GM23338 (cell line): Measurements from ENCODE around the gene PTGIS. TPM values are rescaled to one million over a fixed set of nuclear protein-coding genes. Genes with fewer than 3 reads are reported as not detected.

Experiments used
- ATAC-seq: fragments of 200-7000 bp; cut with Tn5 transposase; 3 replicates; pipeline ENCODE4 v1.9.1; 2020
- DNase-seq: peaks from one replicate; pipeline ENCODE4 v3.0.0-alpha.2; 2015; ENCODE audit warnings: low spot score
- H2AFZ ChIP-seq: fragments of 200-600 bp; sonication (generic); 2 replicates; pipeline ENCODE4 v1.8.0; 2016; ENCODE audit warnings: antibody characterized with exemption, mild to moderate bottlenecking, moderate library complexity
- H3F3A ChIP-seq: fragments of 200-600 bp; sonication (generic); replicated peaks from 2 replicates; pipeline ENCODE4 v1.8.0; 2017; ENCODE audit warnings: antibody characterized with exemption, mixed run types, low read depth
- H3K27ac ChIP-seq: fragments of 200-600 bp; sonication (generic); 2 replicates; pipeline ENCODE4 v1.6.1; 2016; ENCODE audit warnings: low read depth
- H3K27me3 ChIP-seq: fragments of 200-600 bp; sonication (generic); 2 replicates; pipeline ENCODE4 v1.8.0; 2016; ENCODE audit warnings: mild to moderate bottlenecking, mixed run types, moderate library complexity; ENCODE audit not compliant: insufficient read depth
- H3K36me3 ChIP-seq: fragments of 200-600 bp; sonication (generic); 2 replicates; pipeline ENCODE4 v1.8.0; 2016; ENCODE audit warnings: mild to moderate bottlenecking; ENCODE audit not compliant: insufficient read depth
- H3K4me1 ChIP-seq: fragments of 200-600 bp; sonication (generic); 2 replicates; pipeline ENCODE4 v1.8.0; 2016; ENCODE audit warnings: mild to moderate bottlenecking, moderate library complexity; ENCODE audit not compliant: insufficient read depth
- H3K4me2 ChIP-seq: fragments of 200-600 bp; sonication (generic); 2 replicates; pipeline ENCODE4 v1.7.1; 2017; ENCODE audit warnings: mixed run types
- H3K4me3 ChIP-seq: fragments of 200-600 bp; sonication (generic); 2 replicates; pipeline ENCODE4 v1.6.1; 2016; ENCODE audit warnings: mixed run types
- H3K79me2 ChIP-seq: fragments of 200-600 bp; sonication (generic); replicated peaks from 2 replicates; pipeline ENCODE4 v1.8.0; 2017; ENCODE audit warnings: mild to moderate bottlenecking; ENCODE audit not compliant: insufficient read depth
- H3K9me2 ChIP-seq: fragments of 200-600 bp; sonication (generic); 2 replicates; pipeline ENCODE4 v1.8.0; 2017; ENCODE audit not compliant: insufficient read depth
- H4K20me1 ChIP-seq: fragments of 200-600 bp; sonication (generic); replicated peaks from 2 replicates; pipeline ENCODE4 v1.8.0; 2017; ENCODE audit warnings: mild to moderate bottlenecking; ENCODE audit not compliant: insufficient read depth
- H3K27ac Mint-ChIP-seq: 2 replicates; pipeline ENCODE4 v1.8.0; 2020; ENCODE audit warnings: inconsistent platforms, mild to moderate bottlenecking, moderate library complexity, mixed read lengths
- H3K27me3 Mint-ChIP-seq: 3 replicates; pipeline ENCODE4 v1.8.0; 2022; ENCODE audit warnings: low read depth, mild to moderate bottlenecking, moderate library complexity, mixed read lengths, inconsistent platforms; ENCODE audit not compliant: insufficient read depth, poor library complexity
- H3K36me3 Mint-ChIP-seq: 3 replicates; pipeline ENCODE4 v1.8.0; 2021; ENCODE audit warnings: low read depth, mild to moderate bottlenecking, inconsistent platforms, moderate library complexity, mixed read lengths
- H3K4me1 Mint-ChIP-seq: 3 replicates; pipeline ENCODE4 v1.8.0; 2020; ENCODE audit warnings: mild to moderate bottlenecking, inconsistent platforms, mixed read lengths
- H3K4me3 Mint-ChIP-seq: 3 replicates; pipeline ENCODE4 v1.8.0; 2021; ENCODE audit warnings: moderate library complexity, mild to moderate bottlenecking, inconsistent platforms, mixed read lengths
- H3K9me3 Mint-ChIP-seq: 3 replicates; pipeline ENCODE4 v1.8.0; 2020; ENCODE audit warnings: moderate library complexity, mild to moderate bottlenecking, inconsistent platforms, mixed read lengths
- EZH2 ChIP-seq: fragments of 200-600 bp; sonication (generic); IDR thresholded peaks from one replicate; pipeline ENCODE4 v1.8.0; 2017; ENCODE audit warnings: antibody characterized with exemption, mild to moderate bottlenecking, low read depth; ENCODE audit not compliant: unreplicated experiment
- EZH2phosphoT487 ChIP-seq: fragments of 200-600 bp; sonication (generic); IDR thresholded peaks from one replicate; pipeline ENCODE4 v1.8.1; 2018; ENCODE audit warnings: antibody characterized with exemption; ENCODE audit not compliant: unreplicated experiment
- JUNB ChIP-seq: IDR thresholded peaks from one replicate; pipeline ENCODE4 v1.6.1; 2016; ENCODE audit warnings: antibody characterized with exemption; ENCODE audit not compliant: unreplicated experiment
- NANOG ChIP-seq: IDR thresholded peaks from 2 replicates; pipeline ENCODE4 v1.6.1; 2016; ENCODE audit warnings: antibody characterized with exemption, borderline replicate concordance
- POLR2AphosphoS5 ChIP-seq: IDR thresholded peaks from 2 replicates; pipeline ENCODE4 v1.6.1; 2016; ENCODE audit warnings: antibody characterized with exemption, low read depth
- REST ChIP-seq: IDR thresholded peaks from one replicate; pipeline ENCODE4 v1.6.1; 2018; ENCODE audit warnings: antibody characterized with exemption; ENCODE audit not compliant: unreplicated experiment
- STAT1 ChIP-seq: IDR thresholded peaks from one replicate; pipeline ENCODE4 v1.6.1; 2016; ENCODE audit warnings: antibody characterized with exemption; ENCODE audit not compliant: unreplicated experiment
- ZNF114 ChIP-seq: fragments of 250-450 bp; sonication (Bioruptor Pico); IDR thresholded peaks from 2 replicates; pipeline ENCODE4 v1.5.0; 2020; ENCODE audit warnings: mild to moderate bottlenecking, moderate library complexity
- ZNF331 ChIP-seq: fragments of 250-450 bp; sonication (Bioruptor Pico); IDR thresholded peaks from 2 replicates; pipeline ENCODE4 v1.5.0; 2020; ENCODE audit warnings: low read depth, mild to moderate bottlenecking, moderate library complexity
- polyA plus RNA-seq: library from polyadenylated mRNA; unstranded; fragments of >200 nt; fragmentation: Nextera tagmentation; extraction: Ambion mirVana; gene quantifications from 2 replicates; pipeline ENCODE4 v1.2.1, GENCODE V29; 2016
- total RNA-seq: library from RNA; depleted of rRNA; stranded (reverse); fragments of >200 nt; shearing (Covaris generic); gene quantifications from 2 replicates; pipeline ENCODE4 v1.2.3, GENCODE V29; 2014
- TF ChIP-seq, protein P1 (sequence below): fragments of 250-450 bp; sonication (Bioruptor Pico); IDR thresholded peaks from 2 replicates; pipeline ENCODE4 v1.5.0; 2020; ENCODE audit warnings: mild to moderate bottlenecking, moderate library complexity
- TF ChIP-seq, protein P2 (sequence below), 2 experiments: fragments of 200-600 bp in 1 of 2; sonication (generic) in 1 of 2; conservative IDR thresholded peaks; 2 replicates each; pipeline versions ENCODE4 v1.5.1 to v1.6.1; 2016 to 2017; ENCODE audit warnings: antibody characterized with exemption in 2 of 2, low read depth in 2 of 2, mild to moderate bottlenecking in 2 of 2, moderate library complexity in 1 of 2

The PTGIS gene
- total and polyA plus RNA-seq, 2 experiments from 2014 or later: 6.6 to 28.7 TPM

DNA sequence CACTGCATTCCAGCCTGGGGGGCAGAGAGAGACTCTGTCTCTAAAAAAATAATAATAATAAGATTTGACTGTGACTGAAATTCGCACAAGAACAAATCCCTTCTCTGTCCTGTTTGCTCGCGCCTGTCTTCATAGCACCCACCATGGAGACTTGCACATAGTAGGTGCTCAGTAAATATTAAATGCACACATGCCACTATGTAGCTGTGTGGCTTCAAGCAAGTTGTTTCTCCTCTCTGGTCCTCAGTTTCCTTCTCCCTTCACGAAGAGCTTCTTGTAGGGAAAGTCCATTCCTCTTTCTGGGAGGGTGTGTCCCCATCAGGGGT lies 15.4 kb upstream of the PTGIS start (continued):
- TF ChIP-seq, protein P1, sequence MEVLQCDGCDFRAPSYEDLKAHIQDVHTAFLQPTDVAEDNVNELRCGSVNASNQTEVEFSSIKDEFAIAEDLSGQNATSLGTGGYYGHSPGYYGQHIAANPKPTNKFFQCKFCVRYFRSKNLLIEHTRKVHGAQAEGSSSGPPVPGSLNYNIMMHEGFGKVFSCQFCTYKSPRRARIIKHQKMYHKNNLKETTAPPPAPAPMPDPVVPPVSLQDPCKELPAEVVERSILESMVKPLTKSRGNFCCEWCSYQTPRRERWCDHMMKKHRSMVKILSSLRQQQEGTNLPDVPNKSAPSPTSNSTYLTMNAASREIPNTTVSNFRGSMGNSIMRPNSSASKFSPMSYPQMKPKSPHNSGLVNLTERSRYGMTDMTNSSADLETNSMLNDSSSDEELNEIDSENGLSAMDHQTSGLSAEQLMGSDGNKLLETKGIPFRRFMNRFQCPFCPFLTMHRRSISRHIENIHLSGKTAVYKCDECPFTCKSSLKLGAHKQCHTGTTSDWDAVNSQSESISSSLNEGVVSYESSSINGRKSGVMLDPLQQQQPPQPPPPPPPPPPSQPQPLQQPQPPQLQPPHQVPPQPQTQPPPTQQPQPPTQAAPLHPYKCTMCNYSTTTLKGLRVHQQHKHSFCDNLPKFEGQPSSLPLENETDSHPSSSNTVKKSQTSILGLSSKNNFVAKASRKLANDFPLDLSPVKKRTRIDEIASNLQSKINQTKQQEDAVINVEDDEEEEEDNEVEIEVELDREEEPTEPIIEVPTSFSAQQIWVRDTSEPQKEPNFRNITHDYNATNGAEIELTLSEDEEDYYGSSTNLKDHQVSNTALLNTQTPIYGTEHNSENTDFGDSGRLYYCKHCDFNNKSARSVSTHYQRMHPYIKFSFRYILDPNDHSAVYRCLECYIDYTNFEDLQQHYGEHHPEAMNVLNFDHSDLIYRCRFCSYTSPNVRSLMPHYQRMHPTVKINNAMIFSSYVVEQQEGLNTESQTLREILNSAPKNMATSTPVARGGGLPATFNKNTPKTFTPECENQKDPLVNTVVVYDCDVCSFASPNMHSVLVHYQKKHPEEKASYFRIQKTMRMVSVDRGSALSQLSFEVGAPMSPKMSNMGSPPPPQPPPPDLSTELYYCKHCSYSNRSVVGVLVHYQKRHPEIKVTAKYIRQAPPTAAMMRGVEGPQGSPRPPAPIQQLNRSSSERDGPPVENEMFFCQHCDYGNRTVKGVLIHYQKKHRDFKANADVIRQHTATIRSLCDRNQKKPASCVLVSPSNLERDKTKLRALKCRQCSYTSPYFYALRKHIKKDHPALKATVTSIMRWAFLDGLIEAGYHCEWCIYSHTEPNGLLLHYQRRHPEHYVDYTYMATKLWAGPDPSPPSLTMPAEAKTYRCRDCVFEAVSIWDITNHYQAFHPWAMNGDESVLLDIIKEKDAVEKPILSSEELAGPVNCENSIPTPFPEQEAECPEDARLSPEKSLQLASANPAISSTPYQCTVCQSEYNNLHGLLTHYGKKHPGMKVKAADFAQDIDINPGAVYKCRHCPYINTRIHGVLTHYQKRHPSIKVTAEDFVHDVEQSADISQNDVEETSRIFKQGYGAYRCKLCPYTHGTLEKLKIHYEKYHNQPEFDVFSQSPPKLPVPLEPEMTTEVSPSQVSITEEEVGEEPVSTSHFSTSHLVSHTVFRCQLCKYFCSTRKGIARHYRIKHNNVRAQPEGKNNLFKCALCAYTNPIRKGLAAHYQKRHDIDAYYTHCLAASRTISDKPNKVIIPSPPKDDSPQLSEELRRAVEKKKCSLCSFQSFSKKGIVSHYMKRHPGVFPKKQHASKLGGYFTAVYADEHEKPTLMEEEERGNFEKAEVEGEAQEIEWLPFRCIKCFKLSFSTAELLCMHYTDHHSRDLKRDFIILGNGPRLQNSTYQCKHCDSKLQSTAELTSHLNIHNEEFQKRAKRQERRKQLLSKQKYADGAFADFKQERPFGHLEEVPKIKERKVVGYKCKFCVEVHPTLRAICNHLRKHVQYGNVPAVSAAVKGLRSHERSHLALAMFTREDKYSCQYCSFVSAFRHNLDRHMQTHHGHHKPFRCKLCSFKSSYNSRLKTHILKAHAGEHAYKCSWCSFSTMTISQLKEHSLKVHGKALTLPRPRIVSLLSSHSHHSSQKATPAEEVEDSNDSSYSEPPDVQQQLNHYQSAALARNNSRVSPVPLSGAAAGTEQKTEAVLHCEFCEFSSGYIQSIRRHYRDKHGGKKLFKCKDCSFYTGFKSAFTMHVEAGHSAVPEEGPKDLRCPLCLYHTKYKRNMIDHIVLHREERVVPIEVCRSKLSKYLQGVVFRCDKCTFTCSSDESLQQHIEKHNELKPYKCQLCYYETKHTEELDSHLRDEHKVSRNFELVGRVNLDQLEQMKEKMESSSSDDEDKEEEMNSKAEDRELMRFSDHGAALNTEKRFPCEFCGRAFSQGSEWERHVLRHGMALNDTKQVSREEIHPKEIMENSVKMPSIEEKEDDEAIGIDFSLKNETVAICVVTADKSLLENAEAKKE: no peak
- TF ChIP-seq STAT1 (no peak), EZH2 (no peak), NANOG (no peak), POLR2AphosphoS5 (no peak)

DNA sequence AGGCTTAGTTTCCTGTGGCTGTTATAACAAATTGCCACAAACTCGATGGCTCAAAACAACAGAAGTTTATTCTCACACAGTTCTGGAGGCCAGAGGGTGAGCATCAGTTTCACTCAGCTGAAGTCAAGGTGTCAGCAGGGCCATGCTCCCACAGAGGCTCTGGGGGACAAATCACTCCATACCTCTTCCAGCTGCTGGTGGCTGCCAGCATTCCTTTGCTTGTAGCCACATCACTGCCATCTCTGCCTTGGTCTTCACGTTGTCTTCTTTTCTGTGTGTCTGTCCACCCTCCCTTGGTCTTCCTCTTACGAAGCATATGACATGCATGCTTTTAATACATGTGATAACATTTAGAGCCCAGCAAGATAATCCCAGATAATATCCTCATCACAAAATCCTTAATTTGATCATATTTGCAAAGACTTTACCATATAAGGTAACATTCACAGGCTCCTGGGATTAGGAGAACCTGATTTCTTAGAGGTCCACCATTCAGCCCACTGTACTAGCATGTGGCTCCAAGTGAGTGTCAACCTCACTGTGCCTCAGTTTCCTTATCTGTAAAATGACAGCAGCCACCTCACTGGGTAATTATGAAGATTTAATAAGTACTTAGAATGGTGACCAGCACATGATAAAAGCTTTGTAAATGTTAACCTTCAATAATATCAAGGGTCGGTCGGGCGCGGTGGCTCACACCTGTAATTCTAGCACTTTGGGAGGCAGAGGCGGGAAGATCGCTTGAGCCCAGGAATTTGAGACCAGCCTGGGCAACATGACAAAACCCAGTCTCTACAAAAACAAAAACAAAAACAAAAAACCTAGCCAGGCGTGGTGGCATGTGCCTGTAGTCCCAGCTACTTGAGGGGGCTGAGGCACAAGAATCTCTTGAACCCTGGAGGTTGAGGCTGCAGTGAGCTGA lies 14.7 kb upstream of the PTGIS start:
- Histone ChIP-seq H3K4me2 (no peak overlapping the region), H3K4me1 (peaks cover 9% of the 10 kb centered on the region), H3K4me3 (no peak overlapping the region), H3K79me2 (no peaks in the 10 kb centered on the region), H3F3A (no peaks in the 10 kb centered on the region; the same call in 1 of the 2 replicates), H3K36me3 (no peaks in the 10 kb centered on the region), H3K27me3 (no peaks in the 10 kb centered on the region), H3K27ac (no peak overlapping the region), H2AFZ (no peak overlapping the region), H4K20me1 (no peaks in the 10 kb centered on the region), H3K9me2 (no peaks in the 10 kb centered on the region)
- H3K27me3 Mint-ChIP-seq: peaks cover 5% of the 10 kb centered on the region
- DNase-seq: no peak
- H3K27ac Mint-ChIP-seq: no peak overlapping the region
- peaks cover 7% of the 10 kb centered on the region for H3K9me3 Mint-ChIP-seq
- no peaks in the 10 kb centered on the region for H3K36me3 Mint-ChIP-seq
- H3K4me1 Mint-ChIP-seq: peaks cover 11% of the 10 kb centered on the region; the same call in 2 of the 3 replicates
- H3K4me3 Mint-ChIP-seq: no peak overlapping the region
- ATAC-seq: no peak
- no peak for TF ChIP-seq JUNB
- no peak for TF ChIP-seq REST
- TF ChIP-seq, protein P2, sequence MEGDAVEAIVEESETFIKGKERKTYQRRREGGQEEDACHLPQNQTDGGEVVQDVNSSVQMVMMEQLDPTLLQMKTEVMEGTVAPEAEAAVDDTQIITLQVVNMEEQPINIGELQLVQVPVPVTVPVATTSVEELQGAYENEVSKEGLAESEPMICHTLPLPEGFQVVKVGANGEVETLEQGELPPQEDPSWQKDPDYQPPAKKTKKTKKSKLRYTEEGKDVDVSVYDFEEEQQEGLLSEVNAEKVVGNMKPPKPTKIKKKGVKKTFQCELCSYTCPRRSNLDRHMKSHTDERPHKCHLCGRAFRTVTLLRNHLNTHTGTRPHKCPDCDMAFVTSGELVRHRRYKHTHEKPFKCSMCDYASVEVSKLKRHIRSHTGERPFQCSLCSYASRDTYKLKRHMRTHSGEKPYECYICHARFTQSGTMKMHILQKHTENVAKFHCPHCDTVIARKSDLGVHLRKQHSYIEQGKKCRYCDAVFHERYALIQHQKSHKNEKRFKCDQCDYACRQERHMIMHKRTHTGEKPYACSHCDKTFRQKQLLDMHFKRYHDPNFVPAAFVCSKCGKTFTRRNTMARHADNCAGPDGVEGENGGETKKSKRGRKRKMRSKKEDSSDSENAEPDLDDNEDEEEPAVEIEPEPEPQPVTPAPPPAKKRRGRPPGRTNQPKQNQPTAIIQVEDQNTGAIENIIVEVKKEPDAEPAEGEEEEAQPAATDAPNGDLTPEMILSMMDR (conservative IDR thresholded peaks at IDR 0.05; ENCODE audit: low read depth in 2 of 2): no peak
- TF ChIP-seq STAT1: no peak
- TF ChIP-seq EZH2phosphoT487: no peak
- TF ChIP-seq ZNF331 (CRISPR knock-in tag): no peak
- no peak for TF ChIP-seq ZNF114 (CRISPR knock-in tag)
- TF ChIP-seq EZH2: no peak
